Peyer's patch (tissue), 4 donors: ENCODE measurements around the gene POU2AF2. TPM values are rescaled to one million over a fixed set of nuclear protein-coding genes. Genes with fewer than 3 reads are reported as not detected.
"Not testable (repeated sequence)": the region's sequence is repeated elsewhere in the genome, so short reads cannot be mapped to it uniquely, and the experiment has no call there.

Experiments
- DNase-seq, 3 donors: peaks; one replicate each; pipeline ENCODE4 v3.0.0-alpha.2; 2017 to 2019
- H3K27ac ChIP-seq, 4 donors: fragments of 200-600 bp; sonication (generic); one replicate each; pipeline ENCODE4 v1.5.1; 2016 to 2019
- H3K27me3 ChIP-seq, 2 donors: fragments of 200-600 bp; sonication (generic); one replicate each; pipeline ENCODE4 v1.5.1; 2019
- H3K36me3 ChIP-seq, 3 donors: fragments of 200-600 bp; sonication (generic); one replicate each; pipeline ENCODE4 v1.5.1; 2016 to 2019
- H3K4me1 ChIP-seq, 4 donors: fragments of 200-600 bp; sonication (generic); one replicate each; pipeline ENCODE4 v1.5.1; 2016 to 2019
- H3K4me3 ChIP-seq, 4 donors: fragments of 200-600 bp; sonication (generic); 1 replicate in 3 of 4; 2 replicates in 1 of 4; pipeline ENCODE4 v1.5.1; 2016 to 2019; ENCODE audit warnings: mild to moderate bottlenecking in 1 of 4
- H3K9me3 ChIP-seq, 4 donors: fragments of 200-600 bp; sonication (generic); one replicate each; pipeline ENCODE4 v1.5.1; 2016 to 2019; ENCODE audit warnings: mild to moderate bottlenecking in 1 of 4
- POLR2A ChIP-seq, 2 donors: fragments of 450-650 bp; IDR thresholded peaks; one replicate each; pipeline ENCODE4 v1.5.1; 2017; ENCODE audit warnings: antibody characterized with exemption in 2 of 2, mild to moderate bottlenecking in 2 of 2, moderate library complexity in 2 of 2
- total RNA-seq, 4 donors: library from RNA; depleted of rRNA; stranded (reverse); fragments of >200 nt; gene quantifications; one replicate each; pipeline ENCODE4 v1.1.0, GENCODE V29; 2016
- TF ChIP-seq, protein P1 (sequence below), 6 experiments: fragments of 450-650 bp in 4 of 6; fragments of 200-600 bp in 2 of 6; sonication (generic) in 1 of 6; IDR thresholded peaks; one replicate each; pipeline ENCODE4 v1.5.1; 2017 to 2019; ENCODE audit warnings: antibody characterized with exemption in 6 of 6, mild to moderate bottlenecking in 3 of 6, moderate library complexity in 1 of 6

Gene POU2AF2
- total RNA-seq, 4 donors from 2014 or later, result 1.2 to 4.4 TPM; not detected in 2

DNA sequence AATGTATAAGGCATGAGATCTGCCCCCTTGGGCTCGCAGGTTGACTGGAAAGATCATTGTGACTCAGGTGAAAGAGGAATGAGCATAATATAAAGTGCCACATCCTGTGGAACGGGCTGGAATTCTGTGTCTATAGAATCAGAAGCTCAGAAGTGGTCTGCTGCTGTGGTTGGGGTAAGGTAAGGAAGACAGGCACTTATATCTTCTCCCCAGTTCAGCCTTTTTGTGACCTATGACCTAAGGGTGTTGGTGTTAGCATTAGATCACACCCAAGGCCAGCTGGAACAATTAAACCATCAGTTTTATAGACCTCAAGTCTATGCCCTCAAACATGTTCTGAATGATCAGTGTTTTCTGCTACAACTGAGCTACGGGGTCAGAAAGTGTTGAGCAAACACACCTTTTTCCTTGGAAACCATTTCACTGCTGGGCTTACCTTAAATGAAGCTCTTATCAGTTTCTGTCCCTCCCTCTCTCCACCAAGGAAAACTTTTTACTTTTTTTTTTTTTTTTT is 37.1 kb downstream of the POU2AF2 start:
- Histone ChIP-seq H3K36me3 (no peaks in the 10 kb centered on the region), H3K27me3 (no peaks in the 10 kb centered on the region), H3K27ac (peak overlapping the region in 2 of 4 donors; percentile 54 to 74), H3K4me3 (no peak overlapping the region), H3K4me1 (peaks cover 0 to 26% (median 3%) of the 10 kb centered on the region in 4 donors), H3K9me3 (no peaks in the 10 kb centered on the region)
- TF ChIP-seq, protein P1, sequence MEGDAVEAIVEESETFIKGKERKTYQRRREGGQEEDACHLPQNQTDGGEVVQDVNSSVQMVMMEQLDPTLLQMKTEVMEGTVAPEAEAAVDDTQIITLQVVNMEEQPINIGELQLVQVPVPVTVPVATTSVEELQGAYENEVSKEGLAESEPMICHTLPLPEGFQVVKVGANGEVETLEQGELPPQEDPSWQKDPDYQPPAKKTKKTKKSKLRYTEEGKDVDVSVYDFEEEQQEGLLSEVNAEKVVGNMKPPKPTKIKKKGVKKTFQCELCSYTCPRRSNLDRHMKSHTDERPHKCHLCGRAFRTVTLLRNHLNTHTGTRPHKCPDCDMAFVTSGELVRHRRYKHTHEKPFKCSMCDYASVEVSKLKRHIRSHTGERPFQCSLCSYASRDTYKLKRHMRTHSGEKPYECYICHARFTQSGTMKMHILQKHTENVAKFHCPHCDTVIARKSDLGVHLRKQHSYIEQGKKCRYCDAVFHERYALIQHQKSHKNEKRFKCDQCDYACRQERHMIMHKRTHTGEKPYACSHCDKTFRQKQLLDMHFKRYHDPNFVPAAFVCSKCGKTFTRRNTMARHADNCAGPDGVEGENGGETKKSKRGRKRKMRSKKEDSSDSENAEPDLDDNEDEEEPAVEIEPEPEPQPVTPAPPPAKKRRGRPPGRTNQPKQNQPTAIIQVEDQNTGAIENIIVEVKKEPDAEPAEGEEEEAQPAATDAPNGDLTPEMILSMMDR (IDR thresholded peaks at IDR 0.05), result no peak
- TF ChIP-seq POLR2A (IDR thresholded peaks at IDR 0.05), result no peak
- DNase-seq, result no peak

DNA sequence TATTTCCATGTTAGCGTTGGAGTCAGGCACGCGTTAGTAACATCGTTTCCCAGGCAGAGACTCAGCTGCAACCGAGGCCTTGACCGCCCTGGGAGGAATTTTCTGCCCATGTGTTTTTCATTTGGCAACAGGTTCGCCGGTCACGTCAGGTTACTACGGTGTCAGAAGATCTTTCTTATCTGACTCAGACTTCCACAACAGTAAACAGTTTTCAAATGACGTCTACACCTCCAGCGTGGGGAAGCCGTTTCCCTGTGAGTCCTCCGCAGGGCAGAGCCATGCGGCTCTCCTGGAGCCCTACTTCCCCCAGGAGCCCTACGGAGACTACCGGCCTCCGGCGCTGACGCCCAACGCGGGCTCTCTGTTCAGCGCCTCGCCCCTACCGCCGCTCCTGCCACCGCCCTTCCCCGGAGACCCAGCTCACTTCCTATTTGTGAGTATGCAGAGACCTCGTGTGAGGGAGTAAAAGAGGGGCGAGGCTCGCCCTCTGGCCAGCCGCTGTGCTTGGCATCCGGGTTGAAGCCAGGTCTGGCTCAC is 38.5 kb downstream of the POU2AF2 start:
- H3K4me3 ChIP-seq, result no peak overlapping the region
- TF ChIP-seq POLR2A (IDR thresholded peaks at IDR 0.05), result peak in 1 of 2 donors; percentile 35
- TF ChIP-seq, protein P1 (IDR thresholded peaks at IDR 0.05), result no peak
- peak overlapping the region in 3 of 4 donors; percentile 23 to 74 (median 46) for H3K27ac ChIP-seq
- no peaks in the 10 kb centered on the region for H3K9me3 ChIP-seq
- DNase-seq, result peak in 2 of 3 donors; percentile 73 to 75
- H3K36me3 ChIP-seq, result no peaks in the 10 kb centered on the region
- H3K4me1 ChIP-seq, result peaks cover 0 to 26% (median 3%) of the 10 kb centered on the region in 4 donors
- H3K27me3 ChIP-seq, result no peaks in the 10 kb centered on the region

DNA sequence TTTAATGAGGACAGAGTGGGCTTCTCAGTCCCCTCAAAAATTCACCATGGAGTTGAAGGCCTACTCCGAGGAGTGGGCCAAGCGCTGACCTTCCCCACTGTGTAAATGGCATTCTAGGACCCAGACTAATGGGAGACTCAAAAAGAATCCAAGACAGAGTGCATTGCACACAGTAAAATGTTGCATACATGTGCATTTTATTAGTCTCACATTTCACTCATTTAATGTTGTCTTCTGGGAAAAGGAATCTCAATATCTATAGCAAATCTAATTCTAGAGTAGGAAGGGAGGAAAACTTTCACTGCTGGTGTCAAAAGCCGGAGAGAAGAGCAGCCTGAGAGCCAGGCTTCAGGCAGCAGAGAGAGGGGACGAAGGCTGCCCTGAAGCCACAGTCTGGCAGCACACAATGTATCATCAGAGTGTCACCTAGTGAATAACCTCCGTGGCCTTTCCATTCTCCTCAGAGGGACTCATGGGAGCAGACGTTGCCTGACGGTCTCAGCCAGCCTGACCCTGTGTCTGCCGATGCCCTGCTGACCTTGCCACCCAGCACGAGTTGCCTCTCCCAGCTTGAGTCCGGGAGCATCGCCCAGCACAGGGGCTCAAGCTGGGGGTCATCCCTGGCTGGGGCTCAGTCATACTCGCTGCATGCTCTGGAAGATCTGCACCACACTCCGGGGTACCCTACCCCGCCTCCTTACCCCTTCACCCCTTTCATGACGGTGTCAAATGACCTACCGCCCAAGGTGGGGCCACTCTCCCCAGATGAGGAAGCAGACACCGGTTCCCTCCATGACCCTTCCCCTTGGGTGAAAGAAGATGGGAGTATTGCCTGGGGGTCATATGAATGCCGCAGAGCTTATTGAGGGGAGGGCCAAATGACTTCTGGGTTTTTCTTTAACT is 39.9 kb downstream of the POU2AF2 start:
- H3K27me3 ChIP-seq, result no peaks in the 10 kb centered on the region
- H3K36me3 ChIP-seq, result no peaks in the 10 kb centered on the region
- peak overlapping the region in 1 of 4 donors; percentile 66 for H3K27ac ChIP-seq
- DNase-seq, result peak in 1 of 3 donors; percentile 52
- no peaks in the 10 kb centered on the region for H3K9me3 ChIP-seq
- H3K4me3 ChIP-seq, result no peak overlapping the region
- H3K4me1 ChIP-seq, result peaks cover 0 to 26% (median 3%) of the 10 kb centered on the region in 4 donors
- TF ChIP-seq, protein P1 (IDR thresholded peaks at IDR 0.05), result no peak
- TF ChIP-seq POLR2A (IDR thresholded peaks at IDR 0.05), result no peak

DNA sequence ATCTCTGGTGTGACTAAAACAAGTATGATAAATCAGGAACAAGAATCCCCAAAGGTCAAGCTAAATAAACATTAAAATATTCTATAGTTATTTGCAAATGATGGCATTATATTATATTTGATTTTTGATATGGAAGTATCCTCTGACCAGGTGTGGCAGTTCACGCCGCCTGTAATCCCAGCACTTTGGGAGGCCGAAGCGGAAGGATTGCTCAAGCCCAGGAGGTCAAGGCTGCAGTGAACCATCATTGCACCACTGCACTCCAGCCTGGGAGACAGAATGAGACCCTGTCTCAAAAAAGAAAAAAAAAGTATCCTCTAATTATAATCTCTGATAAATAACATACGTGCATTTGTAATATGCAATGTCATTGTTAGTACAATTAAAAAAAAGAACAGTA is 46.2 kb downstream of the POU2AF2 start:
- H3K36me3 ChIP-seq, result no peaks in the 10 kb centered on the region
- no peaks in the 10 kb centered on the region for H3K27me3 ChIP-seq
- no peak overlapping the region for H3K27ac ChIP-seq
- TF ChIP-seq POLR2A (IDR thresholded peaks at IDR 0.05), result no peak
- TF ChIP-seq, protein P1 (IDR thresholded peaks at IDR 0.05), result no peak
- H3K9me3 ChIP-seq, result no peaks in the 10 kb centered on the region
- no peak overlapping the region for H3K4me3 ChIP-seq
- DNase-seq, result no peak
- no peaks in the 10 kb centered on the region for H3K4me1 ChIP-seq

DNA sequence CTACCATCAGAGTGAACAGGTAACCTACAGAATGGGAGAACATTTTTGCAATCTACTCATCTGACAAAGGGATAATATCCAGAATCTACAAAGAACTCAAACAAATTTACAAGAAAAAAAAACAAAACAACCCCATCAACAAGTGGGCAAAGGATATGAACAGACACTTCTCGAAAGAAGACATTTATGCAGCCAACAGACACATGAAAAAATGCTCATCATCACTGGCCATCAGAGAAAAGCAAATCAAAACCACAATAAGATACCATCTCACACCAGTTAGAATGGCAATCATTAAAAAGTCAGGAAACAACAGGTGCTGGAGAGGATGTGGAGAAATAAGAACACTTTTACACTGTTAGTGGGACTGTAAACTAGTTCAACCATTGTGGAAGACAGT is 46.9 kb downstream of the POU2AF2 start:
- H3K4me1 ChIP-seq, H3K36me3 ChIP-seq, H3K27me3 ChIP-seq, H3K4me3 ChIP-seq, DNase-seq, H3K9me3 ChIP-seq, H3K27ac ChIP-seq: not testable (repeated sequence)

DNA sequence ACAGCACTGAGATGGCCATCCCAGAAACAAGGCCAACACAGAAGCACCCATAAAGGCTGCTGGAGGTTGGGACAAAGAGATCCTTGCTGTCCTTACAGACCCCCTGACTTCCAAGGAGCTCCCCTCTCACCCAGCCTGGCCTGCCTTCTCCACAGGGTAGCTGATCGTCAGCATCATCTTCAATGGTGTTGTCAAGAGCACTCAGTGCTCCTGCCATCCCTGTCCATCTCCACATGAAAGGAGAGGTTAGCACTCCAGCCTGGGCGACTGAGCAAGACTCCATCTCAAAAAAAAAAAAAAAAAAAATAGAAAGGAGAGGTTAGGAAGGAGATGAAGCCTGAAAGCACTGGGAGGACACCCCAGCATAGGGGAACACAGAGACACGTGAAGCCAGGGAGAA is 50.7 kb downstream of the POU2AF2 start:
- no peaks in the 10 kb centered on the region for H3K36me3 ChIP-seq
- H3K9me3 ChIP-seq, result no peaks in the 10 kb centered on the region
- H3K27ac ChIP-seq, result no peak overlapping the region
- peaks cover 0 to 12% (median 0%) of the 10 kb centered on the region in 4 donors for H3K4me1 ChIP-seq
- no peak overlapping the region for H3K4me3 ChIP-seq
- TF ChIP-seq, protein P1 (IDR thresholded peaks at IDR 0.05), result no peak
- no peak for TF ChIP-seq POLR2A (IDR thresholded peaks at IDR 0.05)
- H3K27me3 ChIP-seq, result no peaks in the 10 kb centered on the region
- no peak for DNase-seq
